GM19455 (cell line): Measurements from ENCODE around the gene PTPRN2.
"Not testable (repeated sequence)": the region's sequence is repeated elsewhere in the genome, so short reads cannot be mapped to it uniquely, and the experiment has no call there.

Experiments
- ATAC-seq: cut with Tn5 transposase; IDR thresholded peaks from one replicate; pipeline ENCODE4 v1.9.1; 2021; ENCODE audit not compliant: unreplicated experiment

Gene PTPRN2

DNA sequence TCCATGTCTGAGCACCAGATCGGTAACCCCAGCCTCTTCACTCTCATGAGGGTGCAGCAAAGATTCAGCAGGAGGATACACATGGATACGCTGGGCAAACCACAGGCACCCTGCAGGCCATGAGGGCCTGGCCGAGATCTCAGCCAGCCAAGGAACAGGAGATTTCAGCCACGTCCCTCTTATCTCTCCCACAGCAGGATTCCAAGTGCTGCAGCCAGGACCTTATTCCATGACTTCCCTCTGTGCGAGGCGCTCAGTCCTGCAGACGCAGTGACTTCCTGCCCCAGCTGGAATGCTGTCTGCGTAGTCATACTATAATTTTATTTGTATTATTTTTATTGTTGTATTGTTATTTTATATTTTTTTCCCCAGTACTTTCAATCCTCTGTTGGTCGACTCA lies 66.8 kb downstream of the PTPRN2 start:
- ATAC-seq, result no peak

DNA sequence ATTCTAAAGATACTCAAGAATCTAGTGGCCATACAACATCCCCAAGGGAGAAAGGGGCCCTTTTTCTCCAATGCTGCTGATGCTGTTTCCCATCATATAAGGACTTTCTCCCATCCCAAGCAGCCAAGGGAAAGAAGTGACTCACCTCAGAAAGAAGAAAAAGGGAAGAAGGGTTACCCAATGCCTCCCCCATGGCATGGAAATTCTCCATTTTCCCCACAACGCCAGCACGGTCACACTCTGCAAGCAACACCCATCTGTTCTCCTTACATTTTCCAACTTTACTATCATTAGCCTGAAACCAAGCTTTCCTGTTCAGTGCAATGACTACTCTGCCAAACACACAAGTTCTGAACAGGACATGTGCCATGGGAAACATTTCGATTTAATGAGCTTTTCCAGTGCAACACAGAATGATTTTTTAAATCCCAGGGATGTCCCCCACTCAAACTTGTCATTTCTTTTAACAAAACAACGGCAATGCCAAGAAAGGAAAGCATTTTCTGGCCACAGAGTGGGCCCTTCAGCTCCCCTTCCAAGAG lies 67.9 kb downstream of the PTPRN2 start:
- ATAC-seq, result no peak

DNA sequence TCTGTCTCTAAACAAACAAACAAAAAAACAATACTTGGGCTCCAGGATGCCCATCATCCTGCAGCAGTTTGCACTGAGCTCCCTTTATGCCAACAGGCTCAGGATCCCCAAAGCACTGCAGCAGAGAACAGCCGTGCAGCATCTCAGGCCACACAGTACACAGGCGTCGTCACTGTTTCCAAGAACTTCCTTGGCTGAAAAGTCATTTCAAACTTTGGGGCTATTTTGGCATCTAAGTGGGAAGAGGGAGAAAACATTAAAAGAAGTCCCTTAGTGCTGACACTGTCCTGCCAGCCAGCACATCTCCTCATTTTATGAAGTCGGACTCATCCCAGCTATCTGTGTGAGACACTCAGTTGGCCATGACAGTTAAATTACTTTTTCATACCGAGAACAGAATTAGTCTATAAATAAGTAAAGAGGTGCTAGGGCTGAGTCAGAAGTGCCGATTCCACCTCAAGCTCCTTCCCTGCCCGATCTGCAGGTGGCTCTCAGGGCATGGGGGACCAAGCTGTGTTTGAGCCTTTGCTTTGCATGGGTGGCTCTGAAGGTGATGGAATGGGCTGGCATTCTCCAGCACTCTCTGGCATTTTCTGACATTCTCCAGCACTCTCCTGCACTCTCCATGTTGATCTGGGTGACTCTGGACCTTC lies 68.5 kb downstream of the PTPRN2 start:
- no peak for ATAC-seq

DNA sequence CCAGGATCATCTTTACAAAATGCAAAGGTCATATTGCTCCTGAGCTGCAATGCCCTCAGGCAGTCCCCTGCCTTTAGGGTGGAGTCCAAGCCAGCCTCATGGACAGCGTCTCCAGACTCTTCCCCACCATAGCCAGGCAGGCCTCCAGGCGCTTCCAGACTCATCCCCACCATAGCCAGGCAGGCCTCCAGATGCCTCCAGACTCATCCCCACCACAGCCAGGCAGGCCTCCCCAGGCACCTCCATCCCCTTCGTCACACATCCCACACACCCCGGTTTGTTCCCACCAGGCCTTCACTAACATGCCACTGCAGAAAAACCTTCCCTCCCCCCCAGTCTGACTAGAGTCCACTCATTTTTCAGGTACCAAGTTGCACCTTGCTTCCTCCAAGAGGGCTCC lies 70.1 kb downstream of the PTPRN2 start:
- no peak for ATAC-seq

DNA sequence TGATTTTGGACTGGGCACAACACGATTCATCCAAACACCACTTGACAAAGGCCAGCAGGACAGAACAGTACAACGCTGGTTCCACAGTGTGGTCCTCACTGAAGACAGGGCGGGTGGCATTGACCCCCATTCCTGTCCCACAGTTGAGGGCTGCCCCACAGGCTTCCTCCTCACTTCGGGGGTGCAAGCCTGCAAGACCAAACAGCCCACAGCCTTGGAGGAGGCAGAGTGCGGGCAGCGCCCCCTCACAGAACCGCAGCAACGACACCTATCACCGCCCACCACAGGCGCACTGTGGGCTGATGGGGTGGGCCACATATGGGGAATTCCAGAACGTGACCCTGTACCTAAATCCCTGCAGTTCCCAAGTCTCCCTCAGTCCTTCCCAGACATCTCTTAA lies 70.6 kb downstream of the PTPRN2 start:
- no peak for ATAC-seq

DNA sequence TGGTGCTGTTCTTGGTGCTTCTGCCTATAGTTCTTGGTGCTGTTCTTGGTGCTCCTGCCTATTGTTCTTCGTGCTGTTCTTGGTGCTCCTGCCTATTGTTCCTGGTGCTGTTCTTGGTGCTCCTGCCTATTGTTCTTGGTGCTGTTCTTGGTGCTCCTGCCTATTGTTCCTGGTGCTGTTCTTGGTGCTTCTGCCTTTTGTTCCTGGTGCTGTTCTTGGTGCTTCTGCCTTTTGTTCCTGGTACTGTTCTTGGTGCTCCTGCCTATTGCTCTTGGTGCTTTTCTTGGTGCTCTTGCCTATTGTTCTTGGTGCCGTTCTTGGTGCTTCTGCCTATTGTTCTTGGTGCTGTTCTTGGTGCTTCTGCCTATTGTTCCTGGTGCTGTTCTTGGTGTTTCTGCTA lies 71.1 kb downstream of the PTPRN2 start:
- no peak for ATAC-seq

DNA sequence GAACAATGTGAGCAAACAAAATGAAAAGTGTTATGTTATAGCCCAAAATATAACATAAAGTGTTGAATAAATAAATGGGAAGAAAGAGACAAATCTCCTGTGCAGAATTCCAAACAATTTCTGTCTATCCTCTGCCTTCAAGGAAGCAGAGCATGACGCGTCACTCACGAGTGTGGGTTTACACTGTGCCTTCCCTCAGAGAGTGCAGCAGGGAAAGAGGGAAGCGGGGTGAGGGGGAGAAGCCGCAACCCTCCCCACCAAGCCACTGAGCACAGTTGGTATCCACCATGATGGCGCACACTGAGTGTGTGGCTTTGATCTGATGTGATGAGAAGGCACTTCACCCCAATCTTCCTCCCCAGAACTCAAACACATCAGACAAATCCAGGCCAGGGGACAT lies 74.8 kb downstream of the PTPRN2 start:
- no peak for ATAC-seq

GRCh38 chr7:158512042-158512441 lies 75.6 kb downstream of the PTPRN2 start:
- ATAC-seq, result no peak

GRCh38 chr7:158508802-158509385 lies 78.7 kb downstream of the PTPRN2 start:
- ATAC-seq, result no peak

DNA sequence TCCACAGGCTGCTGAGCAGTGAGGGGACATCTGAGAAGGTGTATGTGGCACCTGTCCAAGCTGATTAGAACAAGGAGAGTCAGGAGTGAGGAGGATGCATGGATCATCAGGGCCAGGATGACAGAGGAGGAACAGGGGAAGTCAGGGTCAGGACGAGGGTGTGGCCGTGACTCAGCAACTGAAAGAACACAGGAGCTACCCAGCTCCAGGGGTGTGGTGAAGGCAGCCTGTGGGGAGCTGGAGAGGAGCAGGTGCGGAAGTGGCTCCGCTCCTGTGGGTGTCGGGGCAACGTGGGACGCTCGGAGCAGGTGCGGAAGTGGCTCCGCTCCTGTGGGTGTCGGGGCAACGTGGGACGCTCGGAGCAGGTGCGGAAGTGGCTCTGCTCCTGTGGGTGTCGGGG lies 79.3 kb downstream of the PTPRN2 start:
- ATAC-seq, result not testable (repeated sequence)

DNA sequence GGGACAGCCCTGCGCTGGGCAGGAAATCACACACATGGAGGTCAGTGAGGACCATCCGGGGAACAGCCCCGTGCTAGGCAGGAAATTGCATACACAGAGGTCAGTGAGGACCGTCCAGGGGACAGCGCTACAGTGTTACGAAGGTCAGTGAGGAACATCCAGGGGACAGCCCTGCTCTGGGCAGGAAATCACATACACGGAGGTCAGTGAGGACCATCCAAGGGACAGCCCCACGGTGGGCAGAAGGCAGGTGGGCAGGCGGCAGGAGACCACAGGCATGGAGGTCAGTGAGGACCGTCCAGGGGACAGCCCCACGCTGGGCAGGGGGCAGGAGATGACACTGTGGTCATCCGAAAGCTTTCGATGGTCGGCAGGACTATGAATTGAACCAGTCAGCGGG lies 79.7 kb downstream of the PTPRN2 start:
- ATAC-seq, result no peak

GRCh38 chr7:158507175-158507574 lies 80.4 kb downstream of the PTPRN2 start:
- not testable (repeated sequence) for ATAC-seq

- ATAC-seq, result no peak
Observed at GRCh38 chr7:158506626-158507025, 81.0 kb downstream of the PTPRN2 start.

- no peak for ATAC-seq
Observed at GRCh38 chr7:158505683-158506082, 81.9 kb downstream of the PTPRN2 start.

- no peak for ATAC-seq
Observed at GRCh38 chr7:158502068-158502750, 85.4 kb downstream of the PTPRN2 start.

- ATAC-seq, result no peak
Observed at GRCh38 chr7:158501393-158502067, 86.1 kb downstream of the PTPRN2 start.

DNA sequence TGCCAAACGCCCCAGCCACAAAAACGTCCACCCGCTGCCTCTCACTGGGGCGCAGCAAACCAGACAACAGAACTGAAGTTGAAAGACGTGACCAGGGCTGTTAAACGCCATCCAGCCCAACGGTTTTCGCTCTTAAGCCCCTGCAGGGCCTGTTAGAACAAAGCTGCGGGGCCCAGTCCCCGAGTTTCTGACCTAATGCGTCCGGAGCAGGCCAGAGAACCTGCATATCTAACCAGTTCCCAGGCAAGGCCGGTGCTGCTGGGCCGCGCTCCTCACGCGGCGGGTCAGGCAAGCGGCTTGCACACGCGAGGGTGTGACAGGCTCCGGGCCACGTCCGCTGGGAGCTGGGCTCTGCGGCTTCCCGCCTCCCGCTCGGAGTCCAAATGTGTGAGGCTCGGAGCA lies 87.0 kb downstream of the PTPRN2 start:
- ATAC-seq, result no peak

DNA sequence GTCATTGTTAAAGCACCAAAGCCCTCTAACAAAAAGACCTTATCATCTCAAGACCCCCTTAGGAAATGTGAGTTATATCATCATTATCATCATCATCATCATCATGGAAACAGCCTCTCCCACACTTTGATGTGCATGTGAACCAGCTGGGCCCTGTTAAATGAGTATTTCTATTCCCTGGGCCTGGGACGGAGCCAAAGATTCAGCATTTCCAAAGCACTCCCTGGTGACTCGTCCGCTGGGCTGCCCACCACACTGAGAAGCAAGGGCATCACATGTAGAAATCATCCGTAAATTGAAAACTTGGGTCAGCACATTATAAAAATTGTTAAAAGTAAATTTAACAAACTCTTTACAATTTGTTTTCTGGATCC lies 88.6 kb downstream of the PTPRN2 start:
- ATAC-seq, result no peak

DNA sequence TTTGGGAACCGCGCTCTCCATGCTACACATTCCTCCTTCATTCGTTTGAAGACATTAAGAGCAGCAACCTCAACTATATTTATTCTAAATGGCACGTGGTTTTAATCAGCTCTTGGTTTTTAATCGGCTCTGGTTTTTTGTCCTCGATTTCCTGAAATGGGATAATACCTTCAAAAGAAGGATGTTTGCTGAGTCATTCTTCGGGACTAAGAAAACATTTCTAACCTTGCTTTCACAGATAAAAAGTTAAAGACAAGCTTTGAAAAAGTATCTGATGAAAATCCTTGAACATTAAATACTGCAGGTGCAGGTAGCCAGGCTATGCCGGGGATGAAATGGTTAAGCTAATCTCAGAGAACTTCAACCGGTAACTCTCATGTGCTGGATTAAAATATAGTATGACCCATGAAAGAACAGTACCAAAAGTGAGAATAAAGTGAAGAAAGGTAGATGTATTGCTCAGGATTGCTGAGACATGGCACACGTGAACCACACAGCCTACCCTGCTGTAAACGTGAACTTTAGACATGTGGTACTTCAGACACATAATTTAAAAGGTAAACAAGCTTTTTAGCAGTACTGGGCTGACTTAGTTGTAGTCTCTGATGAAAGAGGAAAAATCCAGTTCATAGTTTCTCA lies 89.1 kb downstream of the PTPRN2 start:
- ATAC-seq, result no peak

DNA sequence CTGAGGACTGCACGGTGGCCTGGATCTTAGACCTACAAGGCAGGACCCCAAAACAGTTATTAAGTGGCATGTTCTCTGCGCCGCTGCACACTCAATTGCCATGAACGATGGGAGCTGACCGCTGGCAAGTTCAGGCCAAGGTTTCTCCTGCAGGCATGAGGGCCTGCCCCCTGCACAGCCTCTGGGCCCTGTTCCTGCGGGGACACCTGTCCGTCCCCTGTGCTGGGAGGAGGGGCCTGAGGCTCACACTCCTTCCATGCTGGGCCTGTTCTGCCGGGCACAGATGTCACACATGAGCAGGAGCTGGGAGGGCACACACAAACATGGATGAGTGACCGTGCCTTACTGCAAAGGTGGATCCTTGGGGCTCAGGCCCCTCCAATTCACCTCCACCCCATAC lies 90.0 kb downstream of the PTPRN2 start:
- ATAC-seq, result no peak

GRCh38 chr7:158495786-158496185 lies 91.8 kb downstream of the PTPRN2 start:
- no peak for ATAC-seq
